Measurements from ENCODE around the gene CNFN. TPM values are rescaled to one million over a fixed set of nuclear protein-coding genes. Genes with fewer than 3 reads are reported as not detected.

CNFN gene
- total and polyA plus RNA-seq, 2 experiments from 2014 or later, result 6.7 to 54.5 TPM

GRCh38 chr19:42388851-42389489 lies 1.1 kb downstream of the CNFN start (continued):
- no peak for TF ChIP-seq ZNF462 (CRISPR knock-in tag; IDR thresholded peaks at IDR 0.05)
- no peak for TF ChIP-seq ETS1 (IDR thresholded peaks at IDR 0.05)
- no peak for TF ChIP-seq NANOG (IDR thresholded peaks at IDR 0.05; ENCODE audit: borderline replicate concordance)

GRCh38 chr19:42386974-42387707 lies 3.0 kb downstream of the CNFN start:
- Histone ChIP-seq H4K20me1 (replicated peaks; ENCODE audit: insufficient read depth) (no peaks in the 10 kb centered on the region), H3F3A (replicated peaks; ENCODE audit: low read depth) (0 out of 2 replicates have a peak, but pooled peaks cover 4% of the 10 kb centered on the region), H3K4me3 (peak overlapping the region; percentile 72), H3K4me2 (peak overlapping the region; percentile 76), H3K79me2 (replicated peaks; ENCODE audit: insufficient read depth) (no peaks in the 10 kb centered on the region), H3K27ac (ENCODE audit: low read depth) (0 out of 2 replicates have a peak overlapping the region, but pooled peaks have one; percentile 39), H3K9me2 (ENCODE audit: insufficient read depth) (no peaks in the 10 kb centered on the region), H2AFZ (peak overlapping the region; percentile 91), H3K36me3 (ENCODE audit: insufficient read depth) (no peaks in the 10 kb centered on the region), H3K4me1 (ENCODE audit: insufficient read depth) (no peaks in the 10 kb centered on the region; the same call in 1 of the 2 replicates), H3K27me3 (ENCODE audit: insufficient read depth) (peaks cover 15% of the 10 kb centered on the region)
- ATAC-seq (peak; percentile 90), DNase-seq (ENCODE audit: low spot score) (peak; percentile 93)
- Mint-ChIP-seq H3K27me3 (ENCODE audit: insufficient read depth, low read depth, poor library complexity) (peaks cover 19% of the 10 kb centered on the region), H3K4me1 (peaks cover 18% of the 10 kb centered on the region), H3K27ac (peak overlapping the region; percentile 84), H3K36me3 (ENCODE audit: low read depth) (peaks cover 3% of the 10 kb centered on the region; the same call in 1 of the 3 replicates), H3K4me3 (peak overlapping the region; percentile 79), H3K9me3 (no peaks in the 10 kb centered on the region)
- no peak for TF ChIP-seq NANOG (IDR thresholded peaks at IDR 0.05; ENCODE audit: borderline replicate concordance)
- TF ChIP-seq POLR2AphosphoS5 (IDR thresholded peaks at IDR 0.05; ENCODE audit: low read depth), result peak; percentile 98
- TF ChIP-seq ZNF114 (CRISPR knock-in tag; IDR thresholded peaks at IDR 0.05), result no peak
- 0 out of 2 replicates have a peak, but pooled peaks have one; percentile 21 for TF ChIP-seq ETS1 (IDR thresholded peaks at IDR 0.05)
- TF ChIP-seq CTCF (conservative IDR thresholded peaks at IDR 0.05; ENCODE audit: low read depth in 2 of 2), result peak; percentile 58 to 63
- 0 out of 2 replicates have a peak, but pooled peaks have one; percentile 24 for TF ChIP-seq CREB1 (CRISPR knock-in tag; IDR thresholded peaks at IDR 0.05; ENCODE audit: low read depth)
- no peak for TF ChIP-seq STAT1 (IDR thresholded peaks at IDR 0.05; ENCODE audit: unreplicated experiment)
